COLO668 (cell line): Measurements from ENCODE around the gene PHF5A.

Source experiments
- DNase-seq: peaks from one replicate; lab custom pipeline; 2025; ENCODE audit not compliant: unreplicated experiment; lab: John Stamatoyannopoulos, UW

PHF5A gene

DNA sequence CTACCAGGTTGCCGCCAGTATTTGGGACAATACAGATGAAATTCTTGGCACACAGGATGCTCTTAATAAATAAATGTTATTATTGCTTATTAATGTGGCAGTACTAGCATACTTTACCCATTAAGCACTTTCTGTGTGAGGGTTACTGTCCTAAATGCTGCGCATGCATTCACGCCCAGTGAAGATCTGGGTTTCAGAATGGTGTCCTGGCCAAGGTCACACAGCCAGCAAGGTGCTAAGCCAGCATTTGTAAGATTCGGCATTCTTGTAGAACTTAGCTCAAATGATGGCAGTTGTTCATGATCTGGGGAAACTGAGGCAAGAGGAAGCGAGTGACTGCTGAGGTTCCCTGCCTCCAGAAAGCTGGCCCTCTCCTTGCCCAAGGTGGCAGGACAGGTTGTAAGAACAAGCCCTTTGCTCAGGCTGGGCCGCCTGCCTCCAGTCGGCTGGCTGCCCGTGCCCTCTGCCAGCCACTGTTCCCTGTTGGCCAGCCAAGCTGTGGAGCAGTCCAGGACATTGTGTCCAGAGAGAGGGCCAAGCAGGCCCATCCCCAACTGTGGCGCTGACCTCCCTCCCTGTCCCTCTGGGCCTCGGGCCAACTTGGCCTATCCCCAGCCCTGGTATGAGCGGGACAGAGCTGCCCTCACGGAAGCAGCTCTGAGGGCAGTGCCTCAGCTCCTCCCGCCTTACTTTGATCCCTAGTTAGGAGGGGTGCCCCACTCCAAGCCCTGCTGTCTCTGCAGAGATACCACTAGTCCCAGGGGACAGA lies 50.7 kb downstream of the PHF5A start:
- no peak for DNase-seq

DNA sequence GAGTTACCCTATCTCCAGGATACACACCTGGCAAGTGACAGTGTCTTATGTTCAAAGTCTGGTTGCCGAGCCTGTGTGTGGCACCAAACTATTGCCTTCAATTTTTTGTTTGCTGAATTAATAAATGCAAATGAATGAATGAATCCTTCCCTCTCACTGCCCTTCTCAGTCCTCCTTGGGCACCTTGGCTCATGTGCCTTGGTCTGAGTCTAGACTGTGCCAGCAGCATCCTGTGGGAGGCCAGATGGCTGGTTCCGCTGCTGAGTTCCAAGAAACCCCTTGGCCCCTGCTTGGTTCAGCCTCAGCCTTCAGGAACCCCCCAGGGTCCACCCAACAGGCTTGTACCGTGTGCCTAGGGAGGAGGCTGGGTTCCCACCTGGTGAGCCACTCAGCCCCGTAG lies 52.9 kb downstream of the PHF5A start:
- no peak for DNase-seq

DNA sequence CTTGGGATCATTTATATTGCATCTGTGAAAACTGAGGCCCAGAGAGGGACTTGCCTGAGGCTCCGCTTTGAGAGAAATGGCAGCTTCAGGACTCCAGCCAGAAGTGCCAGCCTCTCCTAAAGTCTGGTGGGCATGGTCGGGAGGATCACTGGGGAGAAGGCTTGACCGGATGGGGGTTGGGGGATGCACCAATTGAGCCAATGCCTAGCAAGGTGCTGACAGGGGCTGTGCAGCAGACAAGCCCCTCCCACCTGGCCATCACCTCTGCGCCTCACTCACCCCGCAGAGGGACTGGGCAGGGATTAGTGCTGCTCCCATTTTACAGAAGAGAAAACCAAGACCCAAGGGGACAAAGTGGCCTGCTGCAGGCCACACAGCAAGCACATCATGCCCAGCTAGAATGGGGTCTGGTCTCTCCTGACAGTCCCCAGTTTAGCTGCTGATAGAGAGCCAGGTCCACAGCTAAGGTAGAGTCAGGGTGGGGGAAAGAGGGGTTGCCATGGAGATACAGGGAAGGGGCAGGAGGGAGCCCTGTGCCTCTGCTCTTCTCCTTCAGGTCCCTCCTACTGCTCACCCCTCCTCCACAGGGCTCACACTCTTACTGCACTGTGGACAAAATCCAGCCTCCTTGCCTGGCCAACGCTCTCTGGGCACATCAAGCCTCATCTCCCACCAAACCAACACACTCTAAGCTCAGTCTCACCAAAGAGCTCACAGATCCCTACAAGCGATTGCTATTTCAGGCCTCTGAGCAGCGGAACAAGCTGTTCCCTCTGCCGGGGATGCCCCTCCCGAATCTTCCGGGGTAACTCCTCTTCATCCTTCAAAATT lies 57.3 kb downstream of the PHF5A start:
- no peak for DNase-seq

DNA sequence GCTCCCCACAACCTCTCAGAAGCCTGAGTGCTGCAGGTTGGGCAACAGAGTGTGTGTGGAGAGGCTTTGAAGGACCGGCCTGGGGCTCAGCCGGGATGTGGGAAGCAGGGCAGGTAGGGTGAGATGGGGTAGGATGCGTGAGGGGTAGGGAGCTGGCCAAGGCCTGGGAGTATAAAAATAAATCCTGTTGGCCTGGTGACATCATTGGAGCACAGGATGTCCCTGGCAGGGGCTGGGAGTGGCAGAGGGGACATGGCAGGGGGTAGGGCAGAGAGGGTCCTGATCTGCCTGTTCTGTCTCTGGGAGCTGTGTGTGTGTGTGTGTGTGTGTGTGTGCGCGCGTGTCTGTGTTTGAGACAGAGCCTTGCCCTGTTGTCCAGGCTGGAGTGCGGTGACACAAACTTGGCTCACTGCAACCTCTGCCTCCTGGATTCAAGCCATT lies 58.2 kb downstream of the PHF5A start:
- no peak for DNase-seq
